Measurements from ENCODE around the gene MAFB.

MAFB gene

DNA sequence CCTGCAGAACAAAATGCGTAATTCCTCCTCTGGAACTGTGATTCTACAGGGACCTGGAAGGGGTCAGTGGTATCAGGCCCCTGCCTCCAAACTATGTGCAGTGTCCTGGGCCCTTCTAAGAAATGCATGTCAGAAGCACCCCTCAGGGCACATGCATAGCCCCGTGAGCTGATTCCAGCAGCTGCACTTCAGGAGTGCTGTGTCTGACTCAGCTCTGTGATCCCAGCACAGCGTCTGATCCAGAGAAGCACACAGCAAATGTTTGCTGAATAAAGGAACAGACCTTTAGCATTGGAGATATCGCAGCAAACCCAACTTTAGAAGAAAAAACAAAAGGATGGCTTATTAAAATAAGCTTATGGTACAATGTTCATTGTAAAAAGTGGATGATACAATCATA lies 15.8 kb upstream of the MAFB start:
- no CpG with 5 or more reads among the region's 4 CpGs for WGBS (ENCODE audit: insufficient coverage, insufficient read length)
- no peak for DNase-seq (ENCODE audit: low read depth, low spot score)

GRCh38 chr20:40703975-40704530 lies 15.0 kb upstream of the MAFB start:
- Histone ChIP-seq H3K27me3 (ENCODE audit: control insufficient read depth, insufficient read depth, low read length) (no peaks in the 10 kb centered on the region), H3K9me3 (ENCODE audit: control insufficient read depth, insufficient read depth, low read length) (no peaks in the 10 kb centered on the region), H3K4me3 (ENCODE audit: low read length) (no peak overlapping the region), H3K36me3 (ENCODE audit: control insufficient read depth, insufficient read depth, low read length) (no peaks in the 10 kb centered on the region), H3K27ac (ENCODE audit: low read length) (no peak overlapping the region), H3K4me1 (ENCODE audit: control insufficient read depth, insufficient read depth, low read length) (no peaks in the 10 kb centered on the region)
- WGBS (ENCODE audit: insufficient coverage, insufficient read length), result no CpG with 5 or more reads among the region's 8 CpGs
- no peak for DNase-seq (ENCODE audit: low read depth, low spot score)

More for the DNA sequence above, 15.8 kb upstream of the MAFB start:
- H3K27ac ChIP-seq (ENCODE audit: low read length), result no peak overlapping the region
- no peaks in the 10 kb centered on the region for H3K36me3 ChIP-seq (ENCODE audit: control insufficient read depth, insufficient read depth, low read length)
- no peaks in the 10 kb centered on the region for H3K27me3 ChIP-seq (ENCODE audit: control insufficient read depth, insufficient read depth, low read length)
- no peak overlapping the region for H3K4me3 ChIP-seq (ENCODE audit: low read length)
- H3K9me3 ChIP-seq (ENCODE audit: control insufficient read depth, insufficient read depth, low read length), result no peaks in the 10 kb centered on the region
- H3K4me1 ChIP-seq (ENCODE audit: control insufficient read depth, insufficient read depth, low read length), result no peaks in the 10 kb centered on the region

- peaks cover 3% of the 10 kb centered on the region; the same call in 1 of the 2 replicates for H3K27me3 ChIP-seq (ENCODE audit: control insufficient read depth, insufficient read depth, low read length)
- no peak overlapping the region for H3K4me3 ChIP-seq (ENCODE audit: low read length)
- no peak for DNase-seq (ENCODE audit: low read depth, low spot score)
- no peaks in the 10 kb centered on the region for H3K36me3 ChIP-seq (ENCODE audit: control insufficient read depth, insufficient read depth, low read length)
- WGBS (ENCODE audit: insufficient coverage, insufficient read length), result no CpG with 5 or more reads among the region's 4 CpGs
- H3K4me1 ChIP-seq (ENCODE audit: control insufficient read depth, insufficient read depth, low read length), result no peaks in the 10 kb centered on the region
- H3K27ac ChIP-seq (ENCODE audit: low read length), result no peak overlapping the region
- no peaks in the 10 kb centered on the region for H3K9me3 ChIP-seq (ENCODE audit: control insufficient read depth, insufficient read depth, low read length)
Measured at GRCh38 chr20:40702504-40702903, 13.5 kb upstream of the MAFB start.

DNA sequence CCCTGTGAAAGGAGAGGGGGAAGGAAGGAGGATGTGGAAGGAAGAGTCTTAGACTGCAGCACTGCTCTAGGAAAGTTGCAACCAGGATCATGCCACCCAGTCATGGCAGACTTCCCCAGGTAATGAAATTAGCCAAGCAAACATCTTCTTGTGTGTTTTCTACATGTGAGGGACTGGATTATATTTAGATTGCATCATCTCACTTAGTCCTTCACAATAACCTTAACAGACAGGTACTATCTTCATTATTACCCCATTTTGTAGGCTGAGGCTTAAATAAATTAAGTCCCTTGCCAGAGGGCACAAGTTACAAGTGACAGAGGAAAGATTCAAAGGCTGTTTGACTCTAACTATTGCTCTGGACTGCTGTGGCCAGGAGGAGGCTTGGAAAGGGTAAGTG lies 9.7 kb upstream of the MAFB start:
- H3K4me1 ChIP-seq (ENCODE audit: control insufficient read depth, insufficient read depth, low read length), result no peaks in the 10 kb centered on the region
- no peak for DNase-seq (ENCODE audit: low read depth, low spot score)
- no peak overlapping the region for H3K4me3 ChIP-seq (ENCODE audit: low read length)
- H3K36me3 ChIP-seq (ENCODE audit: control insufficient read depth, insufficient read depth, low read length), result no peaks in the 10 kb centered on the region
- H3K9me3 ChIP-seq (ENCODE audit: control insufficient read depth, insufficient read depth, low read length), result no peaks in the 10 kb centered on the region
- peaks cover 20% of the 10 kb centered on the region for H3K27me3 ChIP-seq (ENCODE audit: control insufficient read depth, insufficient read depth, low read length)
- H3K27ac ChIP-seq (ENCODE audit: low read length), result no peak overlapping the region

DNA sequence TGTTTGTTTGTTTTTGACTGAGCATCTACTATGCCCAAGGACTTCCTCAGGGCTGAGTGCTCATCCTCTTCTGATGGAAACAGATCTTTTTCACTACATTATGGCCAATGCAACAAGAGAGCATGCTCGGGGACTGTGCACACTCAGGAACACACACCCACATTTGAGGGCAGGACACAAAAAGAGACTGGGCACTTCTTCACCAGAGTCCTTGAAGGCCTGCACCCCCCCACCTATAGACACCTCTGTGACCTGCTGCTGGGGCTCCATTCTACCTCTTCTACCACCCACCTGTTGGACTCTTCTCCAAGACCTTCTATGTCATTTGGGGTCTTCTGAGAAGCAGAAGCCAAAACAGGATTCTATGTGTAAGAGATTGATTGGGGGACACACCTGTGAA lies 9.2 kb upstream of the MAFB start:
- H3K36me3 ChIP-seq (ENCODE audit: control insufficient read depth, insufficient read depth, low read length), result no peaks in the 10 kb centered on the region
- no peak for DNase-seq (ENCODE audit: low read depth, low spot score)
- H3K27ac ChIP-seq (ENCODE audit: low read length), result no peak overlapping the region
- H3K4me3 ChIP-seq (ENCODE audit: low read length), result no peak overlapping the region
- H3K9me3 ChIP-seq (ENCODE audit: control insufficient read depth, insufficient read depth, low read length), result no peaks in the 10 kb centered on the region
- no peaks in the 10 kb centered on the region for H3K4me1 ChIP-seq (ENCODE audit: control insufficient read depth, insufficient read depth, low read length)
- no CpG with 5 or more reads among the region's 1 CpG for WGBS (ENCODE audit: insufficient coverage, insufficient read length)
- peaks cover 25% of the 10 kb centered on the region for H3K27me3 ChIP-seq (ENCODE audit: control insufficient read depth, insufficient read depth, low read length)

- Histone ChIP-seq H3K4me1 (ENCODE audit: control insufficient read depth, insufficient read depth, low read length) (peaks cover 1% of the 10 kb centered on the region; the same call in 1 of the 2 replicates), H3K4me3 (ENCODE audit: low read length) (no peak overlapping the region), H3K27me3 (ENCODE audit: control insufficient read depth, insufficient read depth, low read length) (peaks cover 32% of the 10 kb centered on the region), H3K27ac (ENCODE audit: low read length) (no peak overlapping the region), H3K36me3 (ENCODE audit: control insufficient read depth, insufficient read depth, low read length) (no peaks in the 10 kb centered on the region), H3K9me3 (ENCODE audit: control insufficient read depth, insufficient read depth, low read length) (no peaks in the 10 kb centered on the region)
- WGBS (ENCODE audit: insufficient coverage, insufficient read length), result no CpG with 5 or more reads among the region's 5 CpGs
- DNase-seq (ENCODE audit: low read depth, low spot score), result no peak
Measured at GRCh38 chr20:40697541-40697940, 8.5 kb upstream of the MAFB start.

- H3K9me3 ChIP-seq (ENCODE audit: control insufficient read depth, insufficient read depth, low read length), result no peaks in the 10 kb centered on the region
- no peak for DNase-seq (ENCODE audit: low read depth, low spot score)
- no peak overlapping the region for H3K27ac ChIP-seq (ENCODE audit: low read length)
- H3K4me3 ChIP-seq (ENCODE audit: low read length), result no peak overlapping the region
- H3K4me1 ChIP-seq (ENCODE audit: control insufficient read depth, insufficient read depth, low read length), result peaks cover 9% of the 10 kb centered on the region; the same call in 1 of the 2 replicates
- peaks cover 56% of the 10 kb centered on the region for H3K27me3 ChIP-seq (ENCODE audit: control insufficient read depth, insufficient read depth, low read length)
- no peaks in the 10 kb centered on the region for H3K36me3 ChIP-seq (ENCODE audit: control insufficient read depth, insufficient read depth, low read length)
Measured at GRCh38 chr20:40695214-40695613, 6.2 kb upstream of the MAFB start.

DNA sequence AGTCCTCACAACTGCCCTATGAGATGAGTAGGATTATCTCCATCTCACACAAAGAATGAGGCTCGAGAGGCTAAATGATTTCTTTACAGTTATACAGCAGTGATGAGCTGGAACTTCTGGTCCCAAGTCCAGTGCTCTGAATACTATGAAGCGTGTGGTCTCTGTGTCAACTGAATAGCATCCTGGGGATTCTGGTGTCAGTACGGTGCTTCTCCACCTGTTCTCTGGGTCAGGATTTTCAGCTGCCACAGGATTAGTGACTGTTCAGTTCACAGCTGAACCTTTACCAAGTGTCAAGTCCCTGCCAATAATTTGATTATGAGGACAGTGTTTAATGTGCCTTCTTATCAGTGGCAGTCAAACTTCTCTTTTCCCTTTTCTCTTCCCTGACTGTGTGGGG lies 5.2 kb upstream of the MAFB start:
- Histone ChIP-seq H3K4me3 (ENCODE audit: low read length) (no peak overlapping the region), H3K27ac (ENCODE audit: low read length) (no peak overlapping the region), H3K4me1 (ENCODE audit: control insufficient read depth, insufficient read depth, low read length) (peaks cover 9% of the 10 kb centered on the region; the same call in 1 of the 2 replicates), H3K36me3 (ENCODE audit: control insufficient read depth, insufficient read depth, low read length) (no peaks in the 10 kb centered on the region), H3K27me3 (ENCODE audit: control insufficient read depth, insufficient read depth, low read length) (peaks cover 57% of the 10 kb centered on the region), H3K9me3 (ENCODE audit: control insufficient read depth, insufficient read depth, low read length) (no peaks in the 10 kb centered on the region)
- DNase-seq (ENCODE audit: low read depth, low spot score), result no peak
- no CpG with 5 or more reads among the region's 3 CpGs for WGBS (ENCODE audit: insufficient coverage, insufficient read length)

- Histone ChIP-seq H3K4me1 (ENCODE audit: control insufficient read depth, insufficient read depth, low read length) (peaks cover 17% of the 10 kb centered on the region), H3K4me3 (ENCODE audit: low read length) (no peak overlapping the region), H3K36me3 (ENCODE audit: control insufficient read depth, insufficient read depth, low read length) (no peaks in the 10 kb centered on the region), H3K9me3 (ENCODE audit: control insufficient read depth, insufficient read depth, low read length) (no peaks in the 10 kb centered on the region), H3K27ac (ENCODE audit: low read length) (no peak overlapping the region), H3K27me3 (ENCODE audit: control insufficient read depth, insufficient read depth, low read length) (peaks cover 67% of the 10 kb centered on the region)
- no CpG with 5 or more reads among the region's 52 CpGs for WGBS (ENCODE audit: insufficient coverage, insufficient read length)
- DNase-seq (ENCODE audit: low read depth, low spot score), result no peak
Measured at GRCh38 chr20:40692240-40693011, 3.4 kb upstream of the MAFB start.

- no peak for DNase-seq (ENCODE audit: low read depth, low spot score)
- WGBS (ENCODE audit: insufficient coverage, insufficient read length), result no CpG with 5 or more reads among the region's 29 CpGs
- H3K4me3 ChIP-seq (ENCODE audit: low read length), result no peak overlapping the region
- H3K27ac ChIP-seq (ENCODE audit: low read length), result no peak overlapping the region
- H3K36me3 ChIP-seq (ENCODE audit: control insufficient read depth, insufficient read depth, low read length), result no peaks in the 10 kb centered on the region
- H3K4me1 ChIP-seq (ENCODE audit: control insufficient read depth, insufficient read depth, low read length), result peaks cover 17% of the 10 kb centered on the region
- H3K27me3 ChIP-seq (ENCODE audit: control insufficient read depth, insufficient read depth, low read length), result peaks cover 74% of the 10 kb centered on the region
- H3K9me3 ChIP-seq (ENCODE audit: control insufficient read depth, insufficient read depth, low read length), result no peaks in the 10 kb centered on the region
Measured at GRCh38 chr20:40691566-40692239, 2.7 kb upstream of the MAFB start.

Measured in iPS DF 6.9 (cell line).